SU-DHL-6 (cell line): ENCODE measurements around the gene FNTB.

Source experiments
- EZH2phosphoT487 ChIP-seq: fragments of 200-600 bp; sonication (generic), shearing (Covaris generic); conservative IDR thresholded peaks from 2 replicates; pipeline ENCODE4 v1.6.1; 2018; ENCODE audit warnings: mild to moderate bottlenecking, antibody characterized with exemption, low read length, moderate library complexity, mixed read lengths
- TF ChIP-seq, protein P1 (sequence below): fragments of 200-600 bp; sonication (generic); IDR thresholded peaks from one replicate; pipeline ENCODE4 v1.5.1; 2017; ENCODE audit warnings: antibody characterized with exemption, mild to moderate bottlenecking, low read length, moderate library complexity; ENCODE audit not compliant: insufficient read depth, poor library complexity, severe bottlenecking

DNA sequence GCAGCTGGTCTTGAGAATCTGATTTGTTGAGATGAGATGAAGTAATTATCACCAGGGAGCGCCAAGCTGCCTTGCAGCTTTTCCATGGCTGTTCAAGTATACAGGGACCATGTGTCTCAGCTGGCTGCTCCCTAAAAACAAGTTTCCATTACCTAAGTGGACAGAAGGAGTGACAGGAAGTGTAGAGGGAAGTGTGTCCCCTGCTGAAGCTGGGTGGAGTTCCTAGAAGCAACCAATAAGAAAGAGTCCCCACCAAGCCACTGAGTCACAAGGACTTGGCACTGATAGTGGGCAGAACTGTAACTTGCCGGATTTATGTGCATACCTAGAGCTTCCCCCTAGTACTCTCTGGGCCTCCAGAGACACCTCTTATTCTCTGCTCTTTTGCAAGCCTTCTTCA, 42.7 kb upstream of the FNTB start:
- TF ChIP-seq, protein P1, sequence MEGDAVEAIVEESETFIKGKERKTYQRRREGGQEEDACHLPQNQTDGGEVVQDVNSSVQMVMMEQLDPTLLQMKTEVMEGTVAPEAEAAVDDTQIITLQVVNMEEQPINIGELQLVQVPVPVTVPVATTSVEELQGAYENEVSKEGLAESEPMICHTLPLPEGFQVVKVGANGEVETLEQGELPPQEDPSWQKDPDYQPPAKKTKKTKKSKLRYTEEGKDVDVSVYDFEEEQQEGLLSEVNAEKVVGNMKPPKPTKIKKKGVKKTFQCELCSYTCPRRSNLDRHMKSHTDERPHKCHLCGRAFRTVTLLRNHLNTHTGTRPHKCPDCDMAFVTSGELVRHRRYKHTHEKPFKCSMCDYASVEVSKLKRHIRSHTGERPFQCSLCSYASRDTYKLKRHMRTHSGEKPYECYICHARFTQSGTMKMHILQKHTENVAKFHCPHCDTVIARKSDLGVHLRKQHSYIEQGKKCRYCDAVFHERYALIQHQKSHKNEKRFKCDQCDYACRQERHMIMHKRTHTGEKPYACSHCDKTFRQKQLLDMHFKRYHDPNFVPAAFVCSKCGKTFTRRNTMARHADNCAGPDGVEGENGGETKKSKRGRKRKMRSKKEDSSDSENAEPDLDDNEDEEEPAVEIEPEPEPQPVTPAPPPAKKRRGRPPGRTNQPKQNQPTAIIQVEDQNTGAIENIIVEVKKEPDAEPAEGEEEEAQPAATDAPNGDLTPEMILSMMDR, result no peak
- no peak for TF ChIP-seq EZH2phosphoT487
